ENCODE measurements around the gene C19orf33. TPM values are rescaled to one million over a fixed set of nuclear protein-coding genes. Genes with fewer than 3 reads are reported as not detected.

Gene C19orf33
- total RNA-seq, result 19.2 and 22.1 TPM in 2 replicates

DNA sequence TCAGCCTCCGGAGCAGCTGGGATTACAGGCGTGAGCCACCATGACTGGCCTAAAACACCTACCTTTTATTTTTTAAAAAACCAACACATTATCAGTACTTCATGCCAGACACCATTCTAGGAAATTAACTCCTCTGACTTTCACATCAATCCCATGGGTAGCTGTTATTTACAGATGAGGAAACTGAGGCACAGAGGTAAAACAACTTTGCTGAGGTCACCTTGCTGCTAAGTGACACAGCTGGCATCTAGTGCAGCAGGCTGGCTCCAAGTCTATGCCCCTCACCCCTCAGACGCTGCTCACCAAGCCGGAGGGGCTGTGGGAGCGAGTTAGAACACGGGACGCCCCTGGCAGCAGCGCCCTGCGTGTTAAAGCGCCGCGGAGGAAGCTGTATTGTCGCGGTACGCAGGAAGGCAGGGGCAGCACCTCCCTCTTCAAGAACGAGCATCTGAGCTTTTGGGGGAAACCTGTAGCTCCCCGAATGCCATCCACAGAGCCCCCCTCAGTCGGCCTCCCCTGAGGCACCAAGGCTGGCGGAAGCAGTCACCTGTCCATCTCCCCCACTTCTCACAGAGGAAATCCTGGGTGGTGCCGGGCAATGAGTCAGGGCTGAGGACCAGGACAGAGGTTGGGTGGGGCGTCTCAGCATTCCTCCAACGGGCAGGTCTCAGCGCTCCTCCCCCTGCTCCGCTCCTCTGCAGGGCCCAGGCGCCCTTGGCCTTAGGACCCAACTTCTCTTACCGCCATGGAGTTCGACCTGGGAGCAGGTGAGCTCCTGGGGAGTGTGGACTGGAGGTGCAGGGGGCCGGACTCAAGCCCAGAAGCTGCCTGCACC is at the start of gene C19orf33:
Gene C19orf33, plus strand, starts transcription at position 735 of the 835 bp plus-strand sequence. Its CDS starts 11 bp downstream, at position 746.

DNA sequence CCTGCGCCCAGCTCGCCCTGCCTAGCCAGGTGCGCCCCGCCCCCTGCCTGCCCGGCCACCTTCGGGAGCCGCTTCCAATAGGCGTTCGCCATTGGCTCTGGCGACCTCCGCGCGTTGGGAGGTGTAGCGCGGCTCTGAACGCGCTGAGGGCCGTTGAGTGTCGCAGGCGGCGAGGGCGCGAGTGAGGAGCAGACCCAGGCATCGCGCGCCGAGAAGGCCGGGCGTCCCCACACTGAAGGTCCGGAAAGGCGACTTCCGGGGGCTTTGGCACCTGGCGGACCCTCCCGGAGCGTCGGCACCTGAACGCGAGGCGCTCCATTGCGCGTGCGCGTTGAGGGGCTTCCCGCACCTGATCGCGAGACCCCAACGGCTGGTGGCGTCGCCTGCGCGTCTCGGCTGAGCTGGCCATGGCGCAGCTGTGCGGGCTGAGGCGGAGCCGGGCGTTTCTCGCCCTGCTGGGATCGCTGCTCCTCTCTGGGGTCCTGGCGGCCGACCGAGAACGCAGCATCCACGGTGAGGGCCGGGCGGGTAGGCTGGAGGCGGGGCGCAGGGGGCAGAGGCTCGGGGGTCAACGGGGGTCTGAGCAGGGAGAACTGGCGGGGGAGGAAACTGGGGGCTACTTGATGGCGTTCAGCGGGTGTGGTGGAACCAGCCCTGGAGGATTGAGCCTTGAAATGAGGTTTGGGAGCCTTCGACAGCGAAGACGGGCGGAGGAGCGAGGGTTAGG is 39.4 kb upstream of the C19orf33 start, which contains the start of gene SPINT2:
Gene SPINT2, plus strand, starts transcription at position 88 of the 727 bp plus-strand sequence. Its CDS starts 320 bp downstream, at position 408.

DNA sequence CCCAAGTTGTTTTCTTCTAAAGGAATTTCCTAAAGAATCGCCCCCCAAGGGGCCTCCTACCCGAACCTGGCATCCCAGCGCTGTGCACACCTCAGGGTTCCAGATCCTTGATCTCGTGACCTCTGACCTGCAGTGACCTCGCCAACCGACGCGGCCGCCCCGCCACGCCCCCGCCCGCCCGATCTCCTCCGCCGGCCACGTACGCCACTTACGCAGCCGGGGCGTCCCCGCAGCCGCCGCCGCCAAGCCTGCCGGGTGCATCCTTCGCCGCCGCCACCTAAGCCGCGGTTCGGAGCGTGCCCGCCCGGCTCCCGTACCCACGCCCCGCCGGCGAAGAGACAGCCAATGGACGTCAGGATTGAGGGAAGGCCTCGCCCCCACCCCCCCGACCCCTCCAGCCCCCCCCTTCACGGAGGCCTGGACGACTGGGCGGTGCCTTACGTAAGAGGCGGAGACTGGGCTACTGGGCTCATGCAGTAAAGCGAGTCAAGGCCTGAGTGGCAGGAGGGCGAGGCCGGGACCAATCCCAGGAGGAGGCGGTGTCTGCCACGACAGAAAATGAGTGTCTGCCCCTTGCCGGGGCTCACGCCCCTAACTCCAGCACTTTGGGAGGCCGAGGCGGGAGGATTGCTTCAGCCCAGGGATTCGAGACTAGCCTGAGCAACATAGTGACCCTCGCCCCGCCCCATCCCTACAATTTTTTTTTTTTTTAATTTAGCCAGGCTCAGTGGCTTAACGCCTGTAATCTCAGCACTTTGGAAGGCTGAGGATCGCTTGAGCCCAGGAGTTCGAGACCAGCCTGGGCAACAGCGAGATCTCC is 11.8 kb downstream of the C19orf33 start, which contains the start of gene YIF1B:
Gene YIF1B, minus strand, starts transcription at position 291 of the 820 bp plus-strand sequence. Its CDS starts 30 bp downstream, at position 261.

DNA sequence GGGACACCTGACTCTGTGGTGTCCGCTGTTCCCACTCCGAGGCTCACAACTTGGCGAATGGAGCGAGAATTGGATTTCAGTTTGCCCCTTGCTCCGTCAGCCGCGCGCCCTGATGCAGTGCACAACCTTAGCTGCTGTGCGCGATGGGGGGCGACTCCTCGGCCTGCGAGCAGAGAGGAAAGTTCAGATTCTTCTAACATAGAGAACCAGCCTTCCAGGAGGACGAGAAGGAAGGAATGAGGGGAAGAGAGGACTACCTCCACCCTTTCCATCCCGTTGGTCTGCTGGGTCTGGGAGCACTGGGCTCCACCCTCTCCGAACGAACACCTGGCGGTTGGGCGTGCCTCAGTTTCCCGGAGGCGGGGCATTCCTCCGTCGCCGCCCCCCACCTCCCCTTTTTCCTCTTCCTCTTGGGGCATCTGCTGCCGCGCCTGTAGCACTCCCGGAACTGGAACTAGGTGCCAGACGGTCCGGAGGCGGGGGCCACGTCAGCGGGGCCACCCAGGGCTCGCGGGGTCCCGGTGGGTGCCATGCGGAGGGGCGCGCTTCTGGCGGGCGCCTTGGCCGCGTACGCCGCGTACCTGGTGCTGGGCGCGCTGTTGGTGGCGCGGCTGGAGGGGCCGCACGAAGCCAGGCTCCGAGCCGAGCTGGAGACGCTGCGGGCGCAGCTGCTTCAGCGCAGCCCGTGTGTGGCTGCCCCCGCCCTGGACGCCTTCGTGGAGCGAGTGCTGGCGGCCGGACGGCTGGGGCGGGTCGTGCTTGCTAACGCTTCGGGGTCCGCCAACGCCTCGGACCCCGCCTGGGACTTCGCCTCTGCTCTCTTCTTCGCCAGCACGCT is 15.6 kb downstream of the C19orf33 start, which contains the start of gene KCNK6:
Gene KCNK6, plus strand, starts transcription at position 425 of the 838 bp plus-strand sequence. Its CDS starts 106 bp downstream, at position 531.

Other genes with a start within 250 kb of the C19orf33 start
- gene DPF1, start 80.0 kb upstream of the C19orf33 start, total RNA-seq, result 0.28 and 1.3 TPM in 2 replicates
- gene PPP1R14A, start 47.9 kb upstream of the C19orf33 start, total RNA-seq, result 0.27 and 8.6 TPM in 2 replicates
- gene SPINT2, start 39.7 kb upstream of the C19orf33 start, total RNA-seq, result 1.5 and 2.0 TPM in 2 replicates
- 65.8 and 68.7 TPM in 2 replicates for gene YIF1B, start 11.7 kb downstream of the C19orf33 start, total RNA-seq
- 4.0 and 7.2 TPM in 2 replicates for gene KCNK6, start 15.6 kb downstream of the C19orf33 start, total RNA-seq
- gene CATSPERG, start 31.6 kb downstream of the C19orf33 start, total RNA-seq, result 0.54 and 2.0 TPM in 2 replicates
- 226 and 259 TPM in 2 replicates for gene PSMD8, start 70.3 kb downstream of the C19orf33 start, total RNA-seq
- gene GGN, start 83.8 kb downstream of the C19orf33 start, total RNA-seq, result under 0.01 and 0.18 TPM in 2 replicates
- gene SPRED3, start 84.4 kb downstream of the C19orf33 start, total RNA-seq, result 4.3 and 5.3 TPM in 2 replicates
- 6.0 and 6.1 TPM in 2 replicates for gene FAM98C, start 98.8 kb downstream of the C19orf33 start, total RNA-seq
- not detected in 2 replicates for gene RASGRP4, start 122.0 kb downstream of the C19orf33 start, total RNA-seq
- under 0.01 and 0.18 TPM in 2 replicates for gene RYR1, start 129.4 kb downstream of the C19orf33 start, total RNA-seq

All from endothelial cell of coronary artery (primary cell).